SK-N-SH treated with all-trans-retinoic acid at 6 μM for 48 hours (cell line): Measurements from ENCODE around the gene PCSK5.

Experiments used
- ATAC-seq: fragments of 200-7000 bp; cut with Tn5 transposase; 3 replicates; pipeline ENCODE4 v1.9.1; 2020; ENCODE audit warnings: mild to moderate bottlenecking, moderate library complexity
- CSDC2 ChIP-seq: fragments of 250-450 bp; sonication (Bioruptor Pico); IDR thresholded peaks from 2 replicates; pipeline ENCODE4 v1.5.0; 2020; ENCODE audit warnings: mild to moderate bottlenecking, moderate library complexity
- GLIS3 ChIP-seq: fragments of 250-450 bp; sonication (Bioruptor Pico); IDR thresholded peaks from 2 replicates; pipeline ENCODE4 v1.5.0; 2020; ENCODE audit warnings: mild to moderate bottlenecking, moderate library complexity
- ISL1 ChIP-seq: fragments of 250-450 bp; sonication (Bioruptor Pico); IDR thresholded peaks from 2 replicates; pipeline ENCODE4 v2.1.2; 2022; ENCODE audit warnings: mild to moderate bottlenecking, moderate library complexity
- OSR1 ChIP-seq: fragments of 250-450 bp; sonication (Bioruptor Pico); IDR thresholded peaks from 2 replicates; pipeline ENCODE4 v1.8.0; 2022; ENCODE audit warnings: moderate library complexity, mild to moderate bottlenecking, inconsistent platforms
- PPARA ChIP-seq: fragments of 250-450 bp; sonication (Bioruptor Pico); IDR thresholded peaks from 2 replicates; pipeline ENCODE4 v1.5.0; 2020; ENCODE audit warnings: mild to moderate bottlenecking, borderline replicate concordance
- RARB ChIP-seq: fragments of 250-450 bp; sonication (Bioruptor Pico); IDR thresholded peaks from 2 replicates; pipeline ENCODE4 v1.8.0; 2021; ENCODE audit warnings: mild to moderate bottlenecking, moderate library complexity
- SNAI2 ChIP-seq: fragments of 250-450 bp; sonication (Bioruptor Pico); IDR thresholded peaks from 2 replicates; pipeline ENCODE4 v1.5.0; 2020; ENCODE audit warnings: mild to moderate bottlenecking, moderate library complexity
- TCF4 ChIP-seq: fragments of 250-450 bp; sonication (Bioruptor Pico); IDR thresholded peaks from 2 replicates; pipeline ENCODE4 v1.8.0; 2021; ENCODE audit warnings: mild to moderate bottlenecking, moderate library complexity, borderline replicate concordance
- TOX ChIP-seq: fragments of 250-450 bp; sonication (Bioruptor Pico); IDR thresholded peaks from 2 replicates; pipeline ENCODE4 v1.8.0; 2021; ENCODE audit warnings: mild to moderate bottlenecking, moderate library complexity, borderline replicate concordance
- ZC3H10 ChIP-seq: fragments of 250-450 bp; sonication (Bioruptor Pico); IDR thresholded peaks from 2 replicates; pipeline ENCODE4 v1.5.1; 2021; ENCODE audit warnings: mild to moderate bottlenecking, moderate library complexity
- ZFP30 ChIP-seq: fragments of 450-650 bp; formaldehyde crosslinking; IDR thresholded peaks from 2 replicates; pipeline ENCODE4 v1.5.0; 2022; ENCODE audit warnings: mild to moderate bottlenecking, moderate library complexity
- ZNF565 ChIP-seq: fragments of 450-650 bp; formaldehyde crosslinking; conservative IDR thresholded peaks from 2 replicates; pipeline ENCODE4 v1.5.0; 2020; ENCODE audit warnings: low read depth, mild to moderate bottlenecking, moderate library complexity
- ZNF70 ChIP-seq: fragments of 450-650 bp; formaldehyde crosslinking; IDR thresholded peaks from 2 replicates; pipeline ENCODE4 v1.5.0; 2020; ENCODE audit warnings: mild to moderate bottlenecking, moderate library complexity
- ZNF8 ChIP-seq: fragments of 450-650 bp; formaldehyde crosslinking; IDR thresholded peaks from 2 replicates; pipeline ENCODE4 v1.5.0; 2020; ENCODE audit warnings: mild to moderate bottlenecking, moderate library complexity
- TF ChIP-seq, protein P1 (sequence below): fragments of 250-450 bp; sonication (Bioruptor Pico); IDR thresholded peaks from 2 replicates; pipeline ENCODE4 v1.8.0; 2021; ENCODE audit warnings: low read depth, mild to moderate bottlenecking, moderate library complexity, borderline replicate concordance
- TF ChIP-seq, protein P2 (sequence below): fragments of 250-450 bp; sonication (Bioruptor Pico); IDR thresholded peaks from 2 replicates; pipeline ENCODE4 v1.5.1; 2021; ENCODE audit warnings: mild to moderate bottlenecking, moderate library complexity
- TF ChIP-seq, protein P3 (sequence below): fragments of 250-450 bp; sonication (Bioruptor Pico); IDR thresholded peaks from 2 replicates; pipeline ENCODE4 v1.5.1; 2020; ENCODE audit warnings: low read depth, mild to moderate bottlenecking, moderate library complexity
- TF ChIP-seq, protein P4 (sequence below): fragments of 250-450 bp; sonication (Bioruptor Pico); IDR thresholded peaks from 2 replicates; pipeline ENCODE4 v1.8.0; 2020; ENCODE audit warnings: mild to moderate bottlenecking, moderate library complexity, borderline replicate concordance
- TF ChIP-seq, protein P5 (sequence below): fragments of 250-450 bp; sonication (Bioruptor Pico); IDR thresholded peaks from 2 replicates; pipeline ENCODE4 v1.5.0; 2020; ENCODE audit warnings: mild to moderate bottlenecking, moderate library complexity

PCSK5 gene

DNA sequence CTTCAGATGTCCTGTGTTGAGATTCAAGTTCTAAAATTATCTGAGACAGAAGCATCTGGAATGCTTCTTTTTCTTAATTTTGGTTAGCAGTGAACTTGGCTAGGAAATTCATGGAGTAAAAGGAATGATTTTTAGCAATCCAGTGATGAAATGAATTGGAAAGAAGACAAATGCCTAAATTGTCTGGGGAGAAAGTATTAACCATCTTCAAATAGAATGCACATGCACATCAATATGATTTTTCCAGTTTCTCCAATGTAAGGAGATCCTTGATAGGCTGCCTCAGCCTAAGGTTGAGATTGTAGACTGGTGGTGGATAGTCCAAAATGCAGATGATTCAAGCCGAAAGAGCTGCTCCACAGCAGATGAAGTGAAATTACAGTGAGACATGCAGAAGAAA, 106.7 kb downstream of the PCSK5 start:
- no peak for ATAC-seq

DNA sequence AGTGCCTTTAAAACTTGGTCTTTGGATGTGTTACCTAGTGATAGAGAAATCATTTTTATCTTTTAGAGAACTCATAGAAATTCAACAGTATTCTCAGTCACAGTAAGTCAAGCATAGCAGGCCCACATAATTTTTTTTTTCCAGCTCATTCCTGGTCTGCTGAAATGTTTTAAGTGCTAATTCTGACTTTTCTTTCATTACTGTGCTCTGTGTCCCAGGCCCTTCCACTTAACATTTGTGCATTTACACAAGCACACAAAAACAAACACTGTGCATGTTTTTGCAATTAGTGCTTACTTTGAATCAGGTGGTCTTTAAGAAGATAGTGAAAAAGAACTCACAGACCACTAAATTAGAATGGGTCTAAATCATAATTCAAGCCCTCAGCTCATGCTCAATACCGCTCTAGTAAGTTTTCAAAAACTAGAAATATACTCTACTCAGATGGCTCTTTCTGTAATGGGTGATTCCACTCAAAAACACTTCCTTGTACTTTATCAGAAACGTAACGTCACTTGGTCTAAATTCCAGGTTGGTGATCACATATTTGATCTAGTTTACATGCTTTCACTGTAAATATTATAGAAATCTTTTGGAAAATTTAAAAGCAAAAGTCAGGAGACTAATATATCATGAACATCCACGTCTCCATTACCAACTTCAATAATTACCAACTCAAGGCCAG, 107.8 kb downstream of the PCSK5 start:
- no peak for ATAC-seq
- TF ChIP-seq ZFP30 (CRISPR knock-in tag): no peak
- no peak for TF ChIP-seq ZC3H10
- no peak for TF ChIP-seq PPARA (CRISPR knock-in tag)
- no peak for TF ChIP-seq ZNF70 (CRISPR knock-in tag)
- no peak for TF ChIP-seq TCF4 (CRISPR knock-in tag)
- TF ChIP-seq, protein P1, sequence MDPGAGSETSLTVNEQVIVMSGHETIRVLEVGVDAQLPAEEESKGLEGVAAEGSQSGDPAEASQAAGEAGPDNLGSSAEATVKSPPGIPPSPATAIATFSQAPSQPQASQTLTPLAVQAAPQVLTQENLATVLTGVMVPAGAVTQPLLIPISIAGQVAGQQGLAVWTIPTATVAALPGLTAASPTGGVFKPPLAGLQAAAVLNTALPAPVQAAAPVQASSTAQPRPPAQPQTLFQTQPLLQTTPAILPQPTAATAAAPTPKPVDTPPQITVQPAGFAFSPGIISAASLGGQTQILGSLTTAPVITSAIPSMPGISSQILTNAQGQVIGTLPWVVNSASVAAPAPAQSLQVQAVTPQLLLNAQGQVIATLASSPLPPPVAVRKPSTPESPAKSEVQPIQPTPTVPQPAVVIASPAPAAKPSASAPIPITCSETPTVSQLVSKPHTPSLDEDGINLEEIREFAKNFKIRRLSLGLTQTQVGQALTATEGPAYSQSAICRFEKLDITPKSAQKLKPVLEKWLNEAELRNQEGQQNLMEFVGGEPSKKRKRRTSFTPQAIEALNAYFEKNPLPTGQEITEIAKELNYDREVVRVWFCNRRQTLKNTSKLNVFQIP (CRISPR knock-in tag): no peak
- TF ChIP-seq ZNF8 (CRISPR knock-in tag): no peak
- TF ChIP-seq CSDC2 (CRISPR knock-in tag): no peak
- no peak for TF ChIP-seq ISL1 (CRISPR knock-in tag)
- TF ChIP-seq, all 23 proteins: peak for 0

More for the DNA sequence above, 106.7 kb downstream of the PCSK5 start:
- TF ChIP-seq, protein P2, sequence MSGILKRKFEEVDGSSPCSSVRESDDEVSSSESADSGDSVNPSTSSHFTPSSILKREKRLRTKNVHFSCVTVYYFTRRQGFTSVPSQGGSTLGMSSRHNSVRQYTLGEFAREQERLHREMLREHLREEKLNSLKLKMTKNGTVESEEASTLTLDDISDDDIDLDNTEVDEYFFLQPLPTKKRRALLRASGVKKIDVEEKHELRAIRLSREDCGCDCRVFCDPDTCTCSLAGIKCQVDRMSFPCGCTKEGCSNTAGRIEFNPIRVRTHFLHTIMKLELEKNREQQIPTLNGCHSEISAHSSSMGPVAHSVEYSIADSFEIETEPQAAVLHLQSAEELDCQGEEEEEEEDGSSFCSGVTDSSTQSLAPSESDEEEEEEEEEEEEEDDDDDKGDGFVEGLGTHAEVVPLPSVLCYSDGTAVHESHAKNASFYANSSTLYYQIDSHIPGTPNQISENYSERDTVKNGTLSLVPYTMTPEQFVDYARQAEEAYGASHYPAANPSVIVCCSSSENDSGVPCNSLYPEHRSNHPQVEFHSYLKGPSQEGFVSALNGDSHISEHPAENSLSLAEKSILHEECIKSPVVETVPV (CRISPR knock-in tag): no peak
- TF ChIP-seq, protein P3, sequence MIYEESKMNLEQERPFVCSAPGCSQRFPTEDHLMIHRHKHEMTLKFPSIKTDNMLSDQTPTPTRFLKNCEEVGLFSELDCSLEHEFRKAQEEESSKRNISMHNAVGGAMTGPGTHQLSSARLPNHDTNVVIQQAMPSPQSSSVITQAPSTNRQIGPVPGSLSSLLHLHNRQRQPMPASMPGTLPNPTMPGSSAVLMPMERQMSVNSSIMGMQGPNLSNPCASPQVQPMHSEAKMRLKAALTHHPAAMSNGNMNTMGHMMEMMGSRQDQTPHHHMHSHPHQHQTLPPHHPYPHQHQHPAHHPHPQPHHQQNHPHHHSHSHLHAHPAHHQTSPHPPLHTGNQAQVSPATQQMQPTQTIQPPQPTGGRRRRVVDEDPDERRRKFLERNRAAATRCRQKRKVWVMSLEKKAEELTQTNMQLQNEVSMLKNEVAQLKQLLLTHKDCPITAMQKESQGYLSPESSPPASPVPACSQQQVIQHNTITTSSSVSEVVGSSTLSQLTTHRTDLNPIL: no peak
- no peak for TF ChIP-seq PPARA (CRISPR knock-in tag)
- TF ChIP-seq ZNF8 (CRISPR knock-in tag): no peak
- no peak for TF ChIP-seq OSR1 (CRISPR knock-in tag)
- TF ChIP-seq RARB (CRISPR knock-in tag): no peak
- TF ChIP-seq ZNF565: no peak
- TF ChIP-seq, protein P1 (CRISPR knock-in tag): no peak
- TF ChIP-seq, protein P4, sequence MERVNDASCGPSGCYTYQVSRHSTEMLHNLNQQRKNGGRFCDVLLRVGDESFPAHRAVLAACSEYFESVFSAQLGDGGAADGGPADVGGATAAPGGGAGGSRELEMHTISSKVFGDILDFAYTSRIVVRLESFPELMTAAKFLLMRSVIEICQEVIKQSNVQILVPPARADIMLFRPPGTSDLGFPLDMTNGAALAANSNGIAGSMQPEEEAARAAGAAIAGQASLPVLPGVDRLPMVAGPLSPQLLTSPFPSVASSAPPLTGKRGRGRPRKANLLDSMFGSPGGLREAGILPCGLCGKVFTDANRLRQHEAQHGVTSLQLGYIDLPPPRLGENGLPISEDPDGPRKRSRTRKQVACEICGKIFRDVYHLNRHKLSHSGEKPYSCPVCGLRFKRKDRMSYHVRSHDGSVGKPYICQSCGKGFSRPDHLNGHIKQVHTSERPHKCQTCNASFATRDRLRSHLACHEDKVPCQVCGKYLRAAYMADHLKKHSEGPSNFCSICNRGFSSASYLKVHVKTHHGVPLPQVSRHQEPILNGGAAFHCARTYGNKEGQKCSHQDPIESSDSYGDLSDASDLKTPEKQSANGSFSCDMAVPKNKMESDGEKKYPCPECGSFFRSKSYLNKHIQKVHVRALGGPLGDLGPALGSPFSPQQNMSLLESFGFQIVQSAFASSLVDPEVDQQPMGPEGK (CRISPR knock-in tag): no peak
- TF ChIP-seq ZC3H10: no peak
- no peak for TF ChIP-seq CSDC2 (CRISPR knock-in tag)
- no peak for TF ChIP-seq GLIS3 (CRISPR knock-in tag)
- TF ChIP-seq TOX (CRISPR knock-in tag): no peak
- TF ChIP-seq, protein P5, sequence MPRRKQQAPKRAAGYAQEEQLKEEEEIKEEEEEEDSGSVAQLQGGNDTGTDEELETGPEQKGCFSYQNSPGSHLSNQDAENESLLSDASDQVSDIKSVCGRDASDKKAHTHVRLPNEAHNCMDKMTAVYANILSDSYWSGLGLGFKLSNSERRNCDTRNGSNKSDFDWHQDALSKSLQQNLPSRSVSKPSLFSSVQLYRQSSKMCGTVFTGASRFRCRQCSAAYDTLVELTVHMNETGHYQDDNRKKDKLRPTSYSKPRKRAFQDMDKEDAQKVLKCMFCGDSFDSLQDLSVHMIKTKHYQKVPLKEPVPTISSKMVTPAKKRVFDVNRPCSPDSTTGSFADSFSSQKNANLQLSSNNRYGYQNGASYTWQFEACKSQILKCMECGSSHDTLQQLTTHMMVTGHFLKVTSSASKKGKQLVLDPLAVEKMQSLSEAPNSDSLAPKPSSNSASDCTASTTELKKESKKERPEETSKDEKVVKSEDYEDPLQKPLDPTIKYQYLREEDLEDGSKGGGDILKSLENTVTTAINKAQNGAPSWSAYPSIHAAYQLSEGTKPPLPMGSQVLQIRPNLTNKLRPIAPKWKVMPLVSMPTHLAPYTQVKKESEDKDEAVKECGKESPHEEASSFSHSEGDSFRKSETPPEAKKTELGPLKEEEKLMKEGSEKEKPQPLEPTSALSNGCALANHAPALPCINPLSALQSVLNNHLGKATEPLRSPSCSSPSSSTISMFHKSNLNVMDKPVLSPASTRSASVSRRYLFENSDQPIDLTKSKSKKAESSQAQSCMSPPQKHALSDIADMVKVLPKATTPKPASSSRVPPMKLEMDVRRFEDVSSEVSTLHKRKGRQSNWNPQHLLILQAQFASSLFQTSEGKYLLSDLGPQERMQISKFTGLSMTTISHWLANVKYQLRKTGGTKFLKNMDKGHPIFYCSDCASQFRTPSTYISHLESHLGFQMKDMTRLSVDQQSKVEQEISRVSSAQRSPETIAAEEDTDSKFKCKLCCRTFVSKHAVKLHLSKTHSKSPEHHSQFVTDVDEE (CRISPR knock-in tag): no peak
- TF ChIP-seq SNAI2 (CRISPR knock-in tag): no peak
- TF ChIP-seq, all 23 proteins: peak for 0
